BJ (cell line): ENCODE results near the gene SLC9A8. TPM values are rescaled to one million over a fixed set of nuclear protein-coding genes. Genes with fewer than 3 reads are reported as not detected.

Experiments used
- CTCF ChIA-PET: fragments of 350-600 bp; formaldehyde crosslinking; extraction: SDS; loops from one replicate; lab custom pipeline; 2021; ENCODE audit warnings: antibody characterized with exemption, inconsistent platforms; lab: Yijun Ruan, JAX
- POLR2A ChIA-PET: fragments of 300-600 bp; sonication (Branson Sonifier 250); formaldehyde crosslinking; extraction: SDS; loops from one replicate; lab custom pipeline; 2021; ENCODE audit warnings: antibody characterized with exemption; lab: Charles Lee
- DNase-seq: peaks from one replicate; pipeline ENCODE4 v3.0.0-alpha.2; 2011; ENCODE audit warnings: low read depth
- H3K27me3 ChIP-seq: 2 replicates; pipeline ENCODE4 v1.6.0; 2011; ENCODE audit warnings: low read length; ENCODE audit not compliant: control insufficient read depth, insufficient read depth
- H3K36me3 ChIP-seq: 2 replicates; pipeline ENCODE4 v1.5.1; 2011; ENCODE audit warnings: low read length; ENCODE audit not compliant: control insufficient read depth, insufficient read depth
- H3K4me3 ChIP-seq: 2 replicates; pipeline ENCODE4 v1.5.1; 2011; ENCODE audit warnings: low read depth, mild to moderate bottlenecking, control low read depth, low read length
- polyA plus RNA-seq: library from polyadenylated mRNA; depleted of rRNA; stranded (reverse); fragments of >200 nt; gene quantifications from 2 replicates; pipeline ENCODE4 v1.2.3, GENCODE V29; 2011
- TF ChIP-seq, protein P1 (sequence below): IDR thresholded peaks from 2 replicates; pipeline ENCODE4 v1.5.1; 2011; ENCODE audit warnings: low read depth, mild to moderate bottlenecking, control low read depth, inconsistent platforms, low read length, moderate library complexity; ENCODE audit not compliant: insufficient read depth

SLC9A8 gene
- polyA plus RNA-seq, 1 experiment, result 3.3 TPM

DNA sequence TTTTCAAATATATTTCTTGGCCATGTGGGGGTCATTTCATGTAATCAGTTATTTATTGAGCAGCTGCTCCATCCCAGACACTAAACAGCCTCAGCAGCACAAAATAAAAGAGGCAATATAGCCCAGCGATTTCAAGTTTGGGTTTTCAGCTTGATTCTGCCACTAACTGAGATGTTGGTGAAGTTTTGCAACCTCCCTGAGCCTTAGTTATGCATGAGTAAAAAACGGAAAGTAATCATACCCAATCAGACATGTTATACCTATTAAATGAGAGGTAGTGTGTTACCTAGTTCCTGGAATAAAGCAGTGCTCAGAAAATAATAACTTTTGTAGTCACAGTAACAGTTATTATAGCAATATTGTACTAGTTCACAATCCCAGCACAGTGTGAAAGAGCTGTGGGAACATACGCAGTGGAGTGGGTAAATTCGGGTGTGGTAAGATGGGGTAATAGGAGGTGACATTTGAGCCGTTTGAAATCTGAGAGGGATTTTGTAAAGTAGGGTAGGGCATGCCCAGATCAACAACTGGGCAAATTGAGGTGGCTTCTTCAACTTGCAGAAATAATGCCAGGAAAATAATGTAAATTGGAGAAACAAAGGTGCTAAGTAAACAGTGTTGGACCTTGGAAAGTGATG lies 1.5 kb downstream of the SLC9A8 start:
- Histone ChIP-seq H3K36me3 (0 out of 2 replicates have a peak, but pooled peaks cover 1% of the 10 kb centered on the region), H3K4me3 (no peak overlapping the region), H3K27me3 (no peaks in the 10 kb centered on the region)
- TF ChIP-seq, protein P1, sequence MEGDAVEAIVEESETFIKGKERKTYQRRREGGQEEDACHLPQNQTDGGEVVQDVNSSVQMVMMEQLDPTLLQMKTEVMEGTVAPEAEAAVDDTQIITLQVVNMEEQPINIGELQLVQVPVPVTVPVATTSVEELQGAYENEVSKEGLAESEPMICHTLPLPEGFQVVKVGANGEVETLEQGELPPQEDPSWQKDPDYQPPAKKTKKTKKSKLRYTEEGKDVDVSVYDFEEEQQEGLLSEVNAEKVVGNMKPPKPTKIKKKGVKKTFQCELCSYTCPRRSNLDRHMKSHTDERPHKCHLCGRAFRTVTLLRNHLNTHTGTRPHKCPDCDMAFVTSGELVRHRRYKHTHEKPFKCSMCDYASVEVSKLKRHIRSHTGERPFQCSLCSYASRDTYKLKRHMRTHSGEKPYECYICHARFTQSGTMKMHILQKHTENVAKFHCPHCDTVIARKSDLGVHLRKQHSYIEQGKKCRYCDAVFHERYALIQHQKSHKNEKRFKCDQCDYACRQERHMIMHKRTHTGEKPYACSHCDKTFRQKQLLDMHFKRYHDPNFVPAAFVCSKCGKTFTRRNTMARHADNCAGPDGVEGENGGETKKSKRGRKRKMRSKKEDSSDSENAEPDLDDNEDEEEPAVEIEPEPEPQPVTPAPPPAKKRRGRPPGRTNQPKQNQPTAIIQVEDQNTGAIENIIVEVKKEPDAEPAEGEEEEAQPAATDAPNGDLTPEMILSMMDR, result no peak
- ChIA-PET CTCF (interaction anchor here (1.4 to 2.1 kb wide), 4 partner anchors 19 to 202 kb away, joined by 3 to 5 read pairs (median 4); no protein-coding TSS in a partner anchor), POLR2A (no interaction called here)
- DNase-seq, result no peak

DNA sequence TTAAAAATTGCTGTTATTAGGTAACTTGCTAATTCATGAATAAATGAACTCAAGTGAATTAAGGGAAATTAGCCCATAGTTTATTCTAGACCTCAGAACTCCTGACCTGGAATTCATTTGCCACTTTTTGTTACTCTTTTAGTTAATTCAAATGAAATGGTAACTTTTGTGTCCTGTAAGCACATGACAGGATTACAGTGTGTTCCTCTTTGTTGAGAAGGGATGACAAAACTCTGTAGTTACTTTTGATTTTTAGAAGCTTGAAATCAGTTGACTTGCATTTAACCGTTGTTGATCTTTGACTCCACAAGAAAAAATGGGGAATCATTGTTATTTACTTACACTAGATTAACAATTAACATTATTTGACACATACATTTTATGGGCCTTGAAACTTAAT lies 6.2 kb downstream of the SLC9A8 start:
- TF ChIP-seq, protein P1, result no peak
- Histone ChIP-seq H3K27me3 (no peaks in the 10 kb centered on the region), H3K36me3 (peaks cover 5% of the 10 kb centered on the region; the same call in 1 of the 2 replicates), H3K4me3 (no peak overlapping the region)
- CTCF ChIA-PET, result no interaction called here
- POLR2A ChIA-PET, result no interaction called here
- no peak for DNase-seq

DNA sequence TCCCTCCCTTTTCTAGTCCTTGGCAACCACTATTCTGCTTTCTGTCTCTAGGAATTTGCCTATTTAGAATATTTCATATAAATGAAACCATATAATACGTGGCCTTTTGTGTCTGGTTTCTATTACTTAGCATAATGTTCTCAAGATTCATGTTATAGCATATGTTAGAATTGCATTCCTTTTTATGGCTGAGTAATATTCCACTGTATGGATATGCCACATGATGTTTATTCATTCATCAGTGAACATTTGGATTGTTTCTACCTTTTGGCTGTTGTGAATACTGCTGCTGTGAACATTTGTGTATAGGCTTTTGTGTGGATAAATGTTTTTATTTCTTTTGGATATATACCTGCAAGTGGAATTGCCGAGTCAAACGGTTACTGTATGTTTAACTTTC lies 7.1 kb downstream of the SLC9A8 start:
- Histone ChIP-seq H3K36me3 (peaks cover 4% of the 10 kb centered on the region; the same call in 1 of the 2 replicates), H3K27me3 (no peaks in the 10 kb centered on the region), H3K4me3 (no peak overlapping the region)
- TF ChIP-seq, protein P1, result no peak
- DNase-seq, result no peak
- CTCF ChIA-PET, result interaction anchor here (0.6 to 3.0 kb wide), 3 partner anchors 26 to 178 kb away, joined by 3 to 16 read pairs (median 3); no protein-coding TSS in a partner anchor
- POLR2A ChIA-PET, result no interaction called here

DNA sequence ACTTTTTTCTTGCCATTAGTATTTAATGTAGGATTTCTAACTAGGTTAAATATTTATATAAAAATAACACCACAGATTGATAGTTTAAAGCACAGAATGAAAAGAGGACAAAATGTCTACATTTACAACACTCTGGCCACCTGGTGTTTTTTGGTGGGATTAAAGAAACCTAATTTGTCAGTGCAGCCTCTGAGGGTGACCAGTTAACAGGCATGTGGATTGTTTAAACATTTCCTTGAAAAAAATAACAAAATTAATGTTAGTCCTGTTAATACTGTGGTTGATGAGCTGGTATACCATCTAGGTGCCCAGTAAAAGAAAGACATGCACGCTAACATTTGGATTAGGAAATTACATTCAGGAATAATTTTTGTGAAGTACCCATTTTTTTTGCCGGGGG lies 8.8 kb downstream of the SLC9A8 start:
- POLR2A ChIA-PET, result interaction anchor here (0.7 kb wide), 1 partner anchor 36 kb away, joined by 4 read pairs; no protein-coding TSS in a partner anchor

DNA sequence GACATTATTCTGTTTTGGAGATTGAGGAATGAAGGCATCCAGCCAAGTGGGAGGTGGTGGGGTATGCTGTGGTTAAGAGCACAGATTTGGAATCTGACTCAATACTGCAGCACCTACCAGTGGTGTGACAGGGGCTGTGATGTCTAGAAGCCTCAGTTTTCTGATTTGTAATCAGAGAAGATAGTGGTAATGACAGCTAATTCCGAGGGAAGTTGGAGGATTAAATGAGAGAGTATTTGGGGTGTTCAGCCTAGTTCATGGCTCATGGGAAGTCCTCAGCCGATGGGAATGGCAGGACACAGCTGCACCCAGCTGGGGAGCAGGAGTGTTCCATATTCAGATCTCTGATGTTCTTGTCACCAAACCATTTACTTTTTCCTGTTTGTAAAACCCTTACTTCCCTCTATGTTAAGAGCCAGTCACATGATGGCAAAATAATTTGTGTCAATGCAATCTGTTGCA lies 9.3 kb downstream of the SLC9A8 start:
- CTCF ChIA-PET, result interaction anchor here (0.7 to 3.0 kb wide), 8 partner anchors 9 to 281 kb away, joined by 3 to 16 read pairs (median 4); partner anchors contain the start of gene SLC9A8
- POLR2A ChIA-PET, result interaction anchor here (0.7 kb wide), 1 partner anchor 35 kb away, joined by 4 read pairs; no protein-coding TSS in a partner anchor
- H3K4me3 ChIP-seq, result no peak overlapping the region
- peaks cover 3% of the 10 kb centered on the region for H3K36me3 ChIP-seq
- DNase-seq, result no peak
- TF ChIP-seq, protein P1, result peak; percentile 58
- no peaks in the 10 kb centered on the region for H3K27me3 ChIP-seq

More for the DNA sequence above, 8.8 kb downstream of the SLC9A8 start:
- Histone ChIP-seq H3K36me3 (peaks cover 3% of the 10 kb centered on the region), H3K27me3 (no peaks in the 10 kb centered on the region), H3K4me3 (no peak overlapping the region)
- DNase-seq, result no peak
- CTCF ChIA-PET, result interaction anchor here (0.6 to 3.0 kb wide), 8 partner anchors 8 to 280 kb away, joined by 3 to 16 read pairs (median 4); partner anchors contain the start of gene SLC9A8
- TF ChIP-seq, protein P1, result no peak
